LNCAP (cell line): ENCODE data around the gene SLC30A4.

Experiments used
- CTCF ChIP-seq: fragments of 450-650 bp; IDR thresholded peaks from 2 replicates; pipeline ENCODE4 v1.5.1; 2017; ENCODE audit warnings: mild to moderate bottlenecking

Gene SLC30A4

GRCh38 chr15:45522328-45523165 lies at the start of gene SLC30A4:
SLC30A4 (minus strand) TSS chr15:45522755; CDS start chr15:45522354, 401 bp downstream.
- peak; percentile 58 for TF ChIP-seq CTCF

DNA sequence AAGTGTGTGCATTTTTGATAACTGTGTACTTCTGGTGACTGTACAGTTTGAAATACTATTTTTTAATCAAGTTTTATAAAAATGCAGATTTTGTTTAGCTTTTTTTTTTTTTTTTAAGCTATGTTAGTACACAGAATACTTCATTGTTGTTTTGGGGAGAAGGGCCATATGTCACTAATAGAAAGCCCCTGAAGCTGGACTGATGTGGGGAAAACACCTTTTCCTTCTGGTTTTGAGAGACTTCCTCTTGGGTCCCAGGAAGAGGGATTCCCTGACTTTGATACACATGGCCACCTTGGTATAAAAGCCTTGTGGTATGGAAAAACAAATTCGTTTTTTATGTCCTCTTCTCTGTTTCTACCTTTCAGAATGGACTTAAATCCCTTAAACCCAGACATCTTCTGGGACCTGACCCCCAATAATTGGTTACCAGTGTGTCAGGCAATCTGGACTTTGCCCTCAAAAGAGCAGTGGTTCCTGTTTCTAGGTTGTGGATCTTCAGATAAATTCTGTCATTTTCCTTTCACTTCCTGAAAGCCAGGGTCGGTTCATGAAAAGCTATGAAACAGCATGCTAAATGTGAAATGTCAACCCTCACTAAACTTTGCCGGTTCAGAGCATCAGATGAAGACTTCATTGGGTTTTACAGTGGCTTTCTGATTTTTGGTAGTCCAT lies 33.5 kb upstream of the SLC30A4 start:
- TF ChIP-seq CTCF: no peak

DNA sequence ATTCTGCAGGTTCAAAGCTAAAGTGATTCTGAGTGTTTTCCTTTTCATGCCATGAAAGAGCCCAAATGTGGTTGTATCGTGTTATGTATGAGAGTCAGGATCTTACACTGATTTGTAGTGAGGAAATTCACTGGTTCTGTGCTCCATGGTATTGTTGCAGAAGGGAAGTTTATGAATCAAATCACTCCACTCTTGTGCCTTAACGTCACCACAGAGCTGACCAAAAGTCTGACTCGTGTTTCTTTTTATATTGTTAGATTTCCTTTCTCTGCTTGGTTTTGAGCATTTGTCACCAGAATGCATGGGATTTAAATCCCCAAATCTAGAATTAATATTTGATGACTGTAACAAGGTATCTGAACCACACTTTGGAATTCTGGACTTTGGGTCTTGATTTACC lies 29.1 kb upstream of the SLC30A4 start:
- TF ChIP-seq CTCF: no peak

DNA sequence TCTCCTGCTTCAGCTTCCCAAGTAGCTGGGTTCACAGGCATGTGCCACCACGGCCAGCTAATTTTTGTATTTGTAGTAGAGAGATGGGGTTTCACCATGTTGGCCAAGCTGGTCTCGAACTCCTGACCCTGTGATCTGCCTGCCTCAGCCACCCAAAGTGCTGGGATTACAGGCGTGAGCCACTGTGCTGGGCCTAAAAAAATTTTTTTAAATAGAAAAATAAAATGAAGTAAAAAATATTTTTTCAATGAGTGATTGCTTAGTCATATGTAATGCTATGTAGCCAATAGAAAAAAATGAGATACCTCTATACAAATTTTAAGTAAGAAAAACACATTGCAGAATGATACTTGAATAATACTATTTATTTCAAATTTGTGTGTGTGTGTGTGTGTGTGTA lies 27.9 kb upstream of the SLC30A4 start:
- no peak for TF ChIP-seq CTCF

GRCh38 chr15:45549541-45550220 lies 27.1 kb upstream of the SLC30A4 start:
- TF ChIP-seq CTCF: no peak

GRCh38 chr15:45548753-45549520 lies 26.4 kb upstream of the SLC30A4 start:
- no peak for TF ChIP-seq CTCF

DNA sequence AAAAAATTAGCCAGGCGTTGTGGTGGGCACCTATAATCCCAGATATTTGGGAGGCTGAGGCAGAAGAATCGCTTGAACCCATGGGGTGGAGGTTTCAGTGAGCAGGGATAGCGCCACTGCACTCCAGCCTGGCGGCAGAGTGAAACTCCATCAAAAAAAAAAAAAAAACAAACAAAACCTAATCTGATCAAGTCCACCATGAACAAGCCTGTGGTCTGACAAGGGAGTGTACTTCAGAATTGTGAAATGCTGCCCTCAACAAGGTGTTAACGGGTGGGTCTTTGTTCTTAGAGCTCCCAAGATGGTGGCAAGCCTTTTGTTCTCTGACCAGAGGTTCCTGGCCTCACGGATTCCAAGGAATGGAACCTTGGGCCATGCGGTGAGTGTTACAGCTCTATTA lies 24.2 kb upstream of the SLC30A4 start:
- no peak for TF ChIP-seq CTCF
